C4-2B (cell line): ENCODE results near the gene RBM18.

Source experiments
- CTCF ChIP-seq: fragments of 450-650 bp; conservative IDR thresholded peaks from 2 replicates; pipeline ENCODE4 v1.5.1; 2017; ENCODE audit warnings: mild to moderate bottlenecking
- ZFX ChIP-seq: fragments of 450-650 bp; IDR thresholded peaks from 2 replicates; pipeline ENCODE4 v1.6.1; 2017

- TF ChIP-seq CTCF (no peak), ZFX (no peak)
Observed at GRCh38 chr9:122302237-122303093, 37.8 kb upstream of the RBM18 start.
